ENCODE measurements around the gene SDE2.
A peak's percentile ranks its signal among the peaks of the same experiment; 100 is the strongest.
"Not testable (repeated sequence)": the region's sequence is repeated elsewhere in the genome, so short reads cannot be mapped to it uniquely, and the experiment has no call there.

Gene SDE2

DNA sequence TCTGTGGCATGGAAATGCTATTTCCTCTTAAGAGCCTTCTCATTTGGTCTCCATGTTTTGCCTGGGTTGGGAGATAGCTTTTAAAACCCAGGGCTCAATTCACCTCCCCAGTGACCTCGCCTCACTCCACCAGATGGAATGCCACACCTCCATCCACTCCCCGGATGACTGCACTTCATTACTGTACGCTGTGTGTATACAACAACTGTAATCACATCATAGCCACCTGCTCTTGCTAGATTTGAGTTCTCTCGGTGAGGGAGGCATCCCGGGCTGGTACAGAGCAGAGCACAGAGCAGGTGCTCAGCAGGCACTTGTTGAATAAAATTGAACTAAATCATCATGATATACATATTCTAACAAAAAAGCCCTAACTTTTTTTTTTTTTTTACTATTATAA lies 26.0 kb downstream of the SDE2 start:
- peak; percentile 72 for DNase-seq

- DNase-seq, result no peak
Measured at GRCh38 chr1:225972344-225973152, 26.6 kb downstream of the SDE2 start.

- DNase-seq, result not testable (repeated sequence)
Measured at GRCh38 chr1:225970592-225971157, 28.5 kb downstream of the SDE2 start.

DNA sequence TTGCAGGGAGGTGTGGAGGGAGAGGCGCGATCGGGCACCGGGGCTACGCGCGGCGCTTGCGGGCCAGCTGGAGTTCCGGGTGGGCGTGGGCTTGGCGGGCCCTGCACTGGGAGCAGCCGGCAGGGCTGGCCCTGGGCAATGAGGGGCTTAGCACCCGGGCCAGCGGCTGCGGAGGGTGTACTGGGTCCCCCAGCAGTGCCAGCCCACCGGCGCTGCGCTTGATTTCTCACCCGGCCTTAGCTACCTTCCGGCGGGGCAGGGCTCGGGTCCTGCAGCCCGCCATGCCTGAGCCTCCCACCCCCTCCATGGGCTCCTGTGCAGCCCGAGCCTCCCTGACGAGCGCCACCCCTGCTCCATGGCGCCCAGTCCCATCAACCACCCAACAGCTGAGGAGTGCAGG lies 29.4 kb downstream of the SDE2 start:
- DNase-seq, result not testable (repeated sequence)

GRCh38 chr1:225965231-225965630 lies 33.9 kb downstream of the SDE2 start:
- DNase-seq, result no peak

DNA sequence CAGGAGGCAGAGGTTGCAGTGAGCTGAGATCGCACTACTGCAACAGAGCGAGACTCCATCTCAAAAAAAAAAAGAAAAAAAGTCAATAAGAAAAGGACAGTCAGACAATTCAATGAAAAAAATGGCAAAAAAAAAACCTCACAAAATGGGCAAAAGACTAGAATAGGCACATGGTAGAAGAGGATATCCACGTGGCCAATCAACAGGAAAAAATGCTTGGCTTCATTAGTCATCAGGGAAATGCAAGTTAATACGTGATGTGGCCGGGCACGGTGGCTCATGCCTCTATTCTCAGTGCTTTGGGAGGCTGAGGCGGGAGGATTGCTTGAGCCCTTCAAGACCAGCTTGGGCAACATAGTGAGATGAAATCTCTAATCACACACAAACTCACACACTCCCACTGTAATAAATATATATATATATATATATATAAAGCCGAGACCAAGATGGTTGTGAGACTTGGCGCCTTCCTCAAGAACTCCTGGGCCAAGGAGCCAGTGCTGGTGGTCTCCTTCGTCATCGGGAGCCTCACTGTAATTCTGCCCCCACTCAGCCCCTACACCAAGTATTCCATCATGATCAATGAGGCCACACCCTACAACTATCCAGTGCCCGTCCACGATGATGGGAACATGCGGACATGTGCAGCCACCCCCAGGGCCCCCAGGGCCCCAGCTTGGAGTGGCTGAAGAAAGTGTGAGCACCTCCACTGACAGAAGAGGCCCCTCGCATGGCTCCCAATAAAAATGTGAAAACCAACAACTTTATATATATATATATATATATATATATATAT lies 35.2 kb downstream of the SDE2 start:
- DNase-seq, result no peak

DNA sequence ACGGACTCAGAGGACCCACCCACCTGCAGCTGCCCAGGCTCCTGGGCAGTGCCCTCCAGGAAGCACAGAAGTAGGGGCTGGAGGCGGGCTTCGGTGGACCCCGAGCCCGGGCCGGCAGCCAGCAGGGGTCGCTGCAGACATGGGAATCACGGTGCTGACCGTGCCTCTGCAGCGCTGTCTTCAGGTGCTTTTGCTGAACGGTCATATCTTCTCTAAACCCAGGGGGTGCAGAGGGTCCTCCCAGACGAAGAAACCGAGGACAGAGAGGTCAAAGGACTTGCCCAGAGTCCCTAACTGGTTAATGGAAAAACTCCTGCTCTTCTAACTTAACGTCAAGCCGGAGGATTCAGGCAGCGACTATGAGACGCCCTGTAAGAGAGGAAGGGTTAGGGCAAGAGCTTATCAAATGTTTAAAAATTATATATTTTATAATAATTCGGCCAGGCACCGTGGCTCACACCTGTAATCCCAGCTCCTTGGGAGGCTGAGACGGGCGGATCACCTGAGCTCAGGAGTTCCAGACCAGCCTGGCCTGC lies 36.6 kb downstream of the SDE2 start:
- no peak for DNase-seq

GRCh38 chr1:225961659-225962439 lies 37.3 kb downstream of the SDE2 start:
- no peak for DNase-seq

DNA sequence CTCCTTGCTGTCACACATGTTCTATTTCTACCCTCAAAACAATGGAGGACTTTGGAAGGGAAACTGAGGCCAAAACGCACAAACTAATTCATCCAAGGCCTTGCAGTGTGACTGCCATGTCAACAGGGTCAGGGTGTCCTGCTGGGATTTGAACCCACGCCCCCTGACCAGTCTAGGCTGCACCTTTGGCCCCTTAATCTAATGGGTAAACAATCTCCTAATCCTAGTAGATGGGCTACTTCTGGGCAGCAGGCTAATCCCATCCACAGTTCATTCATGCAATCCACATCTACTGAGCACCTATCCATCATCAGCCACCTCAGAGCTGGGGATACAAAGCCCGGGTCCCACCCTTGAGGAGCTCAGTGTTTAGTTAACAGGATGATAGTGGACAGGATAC lies 41.1 kb downstream of the SDE2 start:
- no peak for DNase-seq

GRCh38 chr1:225954753-225955152 lies 44.4 kb downstream of the SDE2 start:
- DNase-seq, result no peak

- DNase-seq, result no peak
Measured at GRCh38 chr1:225953315-225953714, 45.8 kb downstream of the SDE2 start.

- DNase-seq, result no peak
Measured at GRCh38 chr1:225950905-225951497, 48.1 kb downstream of the SDE2 start.

DNA sequence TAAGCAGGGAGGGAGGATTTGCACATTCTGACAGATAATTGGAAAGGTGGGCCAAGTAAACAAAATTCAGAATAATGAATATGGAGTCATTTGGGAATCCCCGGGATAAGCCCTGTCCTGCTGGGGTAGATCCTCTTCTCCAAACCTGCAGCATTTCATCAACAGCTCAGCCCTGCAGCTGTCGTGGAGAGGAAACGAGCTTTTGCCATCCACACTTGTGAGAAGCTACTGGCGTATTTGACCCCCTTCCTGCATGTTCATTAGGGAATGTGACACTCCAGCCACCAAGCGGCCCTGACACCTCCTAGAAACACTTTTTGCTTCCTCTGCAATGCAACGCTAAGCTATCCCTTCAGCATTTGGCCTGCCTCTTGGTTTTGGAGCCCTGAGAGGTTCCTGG lies 50.1 kb downstream of the SDE2 start:
- no peak for DNase-seq

- DNase-seq, result no peak
Measured at GRCh38 chr1:225946803-225947202, 52.3 kb downstream of the SDE2 start.

GRCh38 chr1:225946082-225946620 lies 53.0 kb downstream of the SDE2 start:
- no peak for DNase-seq

- DNase-seq, result no peak
Measured at GRCh38 chr1:225945564-225945963, 53.6 kb downstream of the SDE2 start.

DNA sequence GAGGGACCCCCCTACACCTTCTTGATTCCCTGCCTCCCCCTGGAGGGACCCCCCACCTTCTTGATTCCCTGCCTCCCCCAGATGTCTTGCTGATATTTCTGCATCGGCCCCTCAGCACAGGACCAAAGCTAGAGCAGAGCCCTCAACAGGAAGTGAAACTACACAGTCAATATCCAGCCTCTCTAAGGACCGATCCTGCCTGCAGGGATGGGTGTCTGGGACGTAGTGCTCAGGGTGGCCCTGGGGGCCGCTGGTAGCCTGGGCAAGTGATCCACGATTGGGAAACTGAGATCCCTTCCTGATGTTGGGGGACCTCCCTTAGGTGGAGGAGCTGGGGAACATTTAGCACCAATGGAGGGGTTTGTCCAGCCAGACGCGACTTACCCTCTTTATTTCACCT lies 54.2 kb downstream of the SDE2 start:
- DNase-seq, result no peak

- no peak for DNase-seq
Measured at GRCh38 chr1:225944387-225944786, 54.8 kb downstream of the SDE2 start.

GRCh38 chr1:225943582-225943981 lies 55.6 kb downstream of the SDE2 start:
- DNase-seq, result no peak

GRCh38 chr1:225942574-225942973 lies 56.6 kb downstream of the SDE2 start:
- no peak for DNase-seq

- DNase-seq, result no peak
Measured at GRCh38 chr1:225941942-225942222, 57.3 kb downstream of the SDE2 start.

DNA sequence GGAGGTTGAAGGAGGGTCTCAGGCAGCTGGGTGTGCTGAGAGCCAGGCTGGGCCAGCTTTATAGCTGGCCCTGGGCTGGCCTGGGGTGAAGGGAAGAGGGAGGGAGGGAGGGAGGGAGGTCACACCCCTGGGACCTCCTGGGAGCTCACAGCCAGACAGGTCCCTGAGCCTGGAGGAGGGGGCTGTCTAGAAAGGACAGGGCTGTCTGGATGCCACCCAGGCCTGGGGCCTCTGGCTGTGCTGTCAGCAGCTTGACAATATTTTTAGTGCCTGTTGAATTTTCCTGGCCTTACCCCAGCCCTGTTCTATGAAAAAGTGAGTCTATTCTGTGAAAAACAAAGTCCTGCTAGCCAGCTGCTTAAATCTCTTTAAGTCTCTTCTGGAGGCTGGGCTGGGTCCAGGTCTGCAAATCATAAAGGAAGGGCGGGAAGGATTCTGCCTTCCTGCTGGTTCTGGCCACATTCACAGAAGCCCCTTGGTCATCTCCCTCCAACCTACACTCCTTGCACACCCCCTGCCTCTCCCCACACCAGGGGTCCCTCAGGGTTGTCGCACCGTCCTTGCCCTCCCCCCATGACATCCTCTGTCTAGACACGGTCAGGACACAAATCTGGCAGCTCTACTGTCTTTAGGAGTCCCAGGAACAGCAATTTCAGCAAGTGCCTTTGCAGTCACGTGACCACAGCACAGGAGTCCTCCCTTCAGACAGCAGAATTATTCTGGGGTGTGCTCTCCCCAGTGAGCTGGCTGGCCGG lies 57.8 kb downstream of the SDE2 start, which contains the start of gene LEFTY2:
TSS of gene LEFTY2 (minus strand) at position 34 of the 755 bp plus-strand sequence. CDS start 80 bp downstream, outside the sequence.
- DNase-seq, result no peak

All from NCI-H187 treated with DMSO at 0.1 percent for 48 hours (cell line).